ENCODE data around the gene PCDHA3.
"Not testable (repeated sequence)": the region's sequence is repeated elsewhere in the genome, so short reads cannot be mapped to it uniquely, and the experiment has no call there.

- TF ChIP-seq CTCF, POLR2A (IDR thresholded peaks at IDR 0.05): not testable (repeated sequence)
Observed at GRCh38 chr5:140796072-140796717, 4.7 kb upstream of the PCDHA3 start.

Data from adrenal gland (tissue), 5 donors.